Bone marrow (tissue), 2 donors: ENCODE measurements around the gene SLC27A3.
A peak's percentile ranks its signal among the peaks of the same experiment; 100 is the strongest.

Experiments
- DNase-seq, 2 donors: peaks; one replicate each; lab custom pipeline; 2025; lab: John Stamatoyannopoulos, UW

Gene SLC27A3

DNA sequence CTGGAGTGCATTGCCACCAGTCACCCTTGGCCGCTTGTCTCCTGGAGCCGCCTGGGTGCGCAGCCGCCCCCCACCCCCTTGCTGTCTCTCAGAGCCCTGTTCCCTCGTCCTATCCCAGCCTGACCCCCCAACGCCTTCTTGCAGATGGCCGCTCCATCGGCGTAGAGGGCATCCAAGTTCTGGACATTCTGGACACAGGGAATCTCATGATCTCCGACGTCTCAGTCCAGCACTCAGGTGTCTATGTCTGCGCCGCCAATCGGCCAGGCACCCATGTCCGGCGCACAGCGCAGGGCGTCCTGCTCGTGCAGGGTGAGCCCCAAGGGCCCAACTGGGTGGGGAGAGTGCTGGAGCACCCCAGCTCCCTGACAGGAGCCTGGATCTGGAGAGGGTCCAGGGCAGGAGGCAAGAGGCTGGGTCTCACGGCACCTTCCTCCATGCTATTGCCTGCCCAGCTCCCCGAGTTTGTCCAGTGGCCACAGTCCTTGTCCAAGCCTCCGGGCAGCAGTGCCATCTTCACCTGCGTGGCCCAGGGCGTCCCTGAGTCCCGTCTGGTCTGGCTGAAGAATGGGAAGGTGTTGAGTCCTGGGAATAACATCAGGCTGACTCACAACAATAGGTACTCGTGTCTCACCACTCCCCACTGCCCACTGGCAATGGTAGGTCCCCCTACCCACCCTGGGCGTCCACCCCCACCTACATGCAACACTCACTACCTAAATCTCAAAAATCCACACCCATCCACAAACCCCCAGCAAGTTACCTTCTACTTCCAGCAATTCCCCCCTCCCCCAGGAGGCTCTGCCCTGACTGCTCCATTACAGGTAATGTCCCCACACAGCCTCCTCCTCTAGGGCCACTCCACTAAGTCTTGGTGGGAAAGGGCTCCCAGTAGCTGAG is 24.6 kb downstream of the SLC27A3 start:
- DNase-seq = no peak

DNA sequence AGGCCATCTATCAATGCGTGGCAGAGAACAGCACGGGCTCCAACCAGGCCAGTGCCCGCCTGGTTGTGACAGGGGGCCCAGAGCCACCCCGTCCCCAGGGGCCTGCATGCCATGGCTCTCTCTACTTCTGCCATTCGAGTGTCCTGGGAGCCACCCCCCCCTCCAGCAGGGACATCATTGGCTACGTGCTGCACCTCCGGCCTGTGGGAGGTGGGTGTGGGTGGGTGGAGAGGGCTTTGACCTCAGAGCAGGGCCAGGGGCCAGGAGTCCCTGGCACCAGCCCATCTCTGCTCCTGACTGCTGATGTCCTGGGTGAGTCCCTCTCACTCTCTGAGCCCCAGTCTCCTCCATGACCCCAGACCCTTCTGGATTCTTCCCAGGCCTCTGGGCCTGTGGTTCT is 25.3 kb downstream of the SLC27A3 start:
- DNase-seq = no peak

DNA sequence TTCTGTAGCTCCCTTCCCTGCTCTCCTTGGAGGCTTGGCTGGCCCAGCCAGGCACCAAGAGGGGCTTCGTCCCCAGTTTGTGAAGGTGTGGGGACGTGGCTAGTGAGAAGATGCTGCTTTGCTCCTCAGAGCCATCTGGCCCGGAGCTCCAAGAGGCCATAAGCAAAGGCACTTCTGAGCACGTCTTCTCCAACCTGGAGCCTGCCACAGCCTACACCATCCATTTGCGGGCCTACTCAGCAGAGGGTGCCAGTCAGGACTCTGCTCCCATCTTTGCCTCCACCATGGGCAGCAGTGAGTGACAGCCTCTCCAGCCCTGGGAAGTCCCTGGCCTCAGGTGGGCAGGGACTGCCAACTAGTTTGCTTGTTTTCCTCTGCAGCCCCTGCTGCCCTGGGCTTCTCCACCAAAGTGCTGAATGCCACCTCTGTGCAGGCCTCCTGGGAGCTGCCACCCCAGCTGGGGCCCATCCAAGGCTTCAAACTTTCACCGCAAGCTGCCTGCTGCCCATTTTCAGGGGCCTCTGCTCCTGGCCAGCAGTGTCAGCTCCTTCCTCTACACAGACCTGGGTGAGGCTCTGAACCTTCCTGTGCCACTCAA is 25.9 kb downstream of the SLC27A3 start:
- DNase-seq = no peak

DNA sequence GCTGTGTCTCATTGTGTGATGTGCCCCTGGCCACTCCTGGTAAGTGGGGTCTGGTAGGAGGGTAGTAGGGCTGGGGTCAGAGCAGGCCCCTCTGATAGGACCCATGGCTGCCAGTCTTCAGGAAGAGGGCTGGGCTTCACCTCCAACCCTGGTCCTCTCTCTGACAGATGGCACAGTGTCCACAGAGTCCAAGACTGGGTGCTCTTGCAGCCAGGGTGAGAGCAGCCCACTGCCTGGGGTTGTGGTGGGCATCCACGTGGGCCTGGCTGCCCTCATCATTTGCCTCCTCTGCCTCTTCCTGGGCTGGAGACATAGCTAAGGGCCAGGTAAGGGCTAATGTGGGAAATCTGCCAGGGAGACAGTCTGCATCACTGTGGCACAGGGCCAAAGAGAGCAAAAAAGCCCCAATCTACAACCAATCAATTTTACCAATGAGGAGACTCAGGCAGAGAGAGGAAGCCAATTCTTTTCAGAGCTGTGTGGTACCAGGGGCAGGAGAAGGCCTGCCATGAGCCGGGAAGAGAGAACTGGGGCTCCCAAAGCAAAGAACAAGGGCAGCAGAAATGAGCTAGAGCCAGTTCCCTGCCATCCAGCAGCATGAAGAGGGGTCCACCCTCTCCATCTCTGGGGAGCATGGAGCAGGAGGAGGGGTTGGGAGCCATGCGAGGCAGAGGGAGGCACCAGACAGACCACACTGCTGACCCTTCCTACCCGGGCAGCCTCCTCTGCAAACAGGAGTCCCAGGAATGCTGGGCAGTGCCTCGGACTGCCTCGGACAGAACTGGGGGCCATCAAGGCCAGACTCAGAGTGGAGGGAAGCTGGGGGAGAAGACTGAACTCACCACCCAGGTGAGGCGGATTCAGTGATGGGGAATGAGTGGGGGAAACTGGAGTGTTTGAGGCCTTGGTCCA is 26.8 kb downstream of the SLC27A3 start:
- no peak for DNase-seq

DNA sequence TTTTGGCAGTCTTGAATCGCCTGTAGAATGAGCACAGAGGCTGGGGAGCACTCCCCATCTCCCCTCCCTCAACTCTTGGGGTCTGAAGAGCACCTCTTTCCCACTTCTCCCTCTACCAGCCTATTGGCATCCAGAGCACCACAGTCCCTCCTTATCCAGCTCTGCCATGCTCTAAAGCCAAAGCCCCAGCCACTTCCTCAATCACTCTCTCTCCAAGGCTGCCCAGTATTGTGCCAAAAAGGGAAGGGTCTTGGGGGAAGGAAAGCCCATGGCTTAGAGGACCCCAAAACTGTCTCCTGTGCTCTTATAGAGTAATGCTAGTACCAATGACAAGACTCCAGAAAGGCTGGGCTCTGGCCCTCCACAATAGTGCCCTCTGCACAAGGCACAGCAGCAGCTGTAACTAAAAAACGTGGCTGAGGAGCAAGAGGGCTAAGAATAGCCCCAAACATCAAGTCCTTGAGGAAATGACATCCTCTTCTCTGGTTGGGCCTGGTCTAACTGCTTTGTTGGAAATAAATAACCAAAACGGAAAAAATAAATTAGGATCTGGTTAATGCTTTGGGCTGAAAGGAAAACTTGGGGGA is 28.4 kb downstream of the SLC27A3 start:
- no peak for DNase-seq

DNA sequence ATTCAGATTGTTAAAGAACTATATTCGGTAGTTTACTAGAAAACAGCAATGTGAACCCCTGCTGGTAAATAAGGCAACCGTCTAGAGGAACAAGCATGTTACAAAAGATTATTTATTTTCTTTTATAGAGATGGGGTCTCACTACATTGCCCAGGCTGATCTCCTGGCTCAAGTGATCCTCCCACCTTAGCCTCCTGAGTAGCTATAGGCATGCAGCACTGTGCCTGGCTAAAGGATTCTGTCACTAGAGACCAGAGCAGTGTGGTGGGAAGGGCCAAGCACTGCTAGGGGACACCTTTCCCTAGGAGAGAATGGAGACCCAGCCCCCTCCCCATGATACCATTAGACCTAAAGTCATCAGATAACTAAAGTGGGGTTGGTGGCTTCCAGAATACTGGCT is 28.9 kb downstream of the SLC27A3 start:
- no peak for DNase-seq

DNA sequence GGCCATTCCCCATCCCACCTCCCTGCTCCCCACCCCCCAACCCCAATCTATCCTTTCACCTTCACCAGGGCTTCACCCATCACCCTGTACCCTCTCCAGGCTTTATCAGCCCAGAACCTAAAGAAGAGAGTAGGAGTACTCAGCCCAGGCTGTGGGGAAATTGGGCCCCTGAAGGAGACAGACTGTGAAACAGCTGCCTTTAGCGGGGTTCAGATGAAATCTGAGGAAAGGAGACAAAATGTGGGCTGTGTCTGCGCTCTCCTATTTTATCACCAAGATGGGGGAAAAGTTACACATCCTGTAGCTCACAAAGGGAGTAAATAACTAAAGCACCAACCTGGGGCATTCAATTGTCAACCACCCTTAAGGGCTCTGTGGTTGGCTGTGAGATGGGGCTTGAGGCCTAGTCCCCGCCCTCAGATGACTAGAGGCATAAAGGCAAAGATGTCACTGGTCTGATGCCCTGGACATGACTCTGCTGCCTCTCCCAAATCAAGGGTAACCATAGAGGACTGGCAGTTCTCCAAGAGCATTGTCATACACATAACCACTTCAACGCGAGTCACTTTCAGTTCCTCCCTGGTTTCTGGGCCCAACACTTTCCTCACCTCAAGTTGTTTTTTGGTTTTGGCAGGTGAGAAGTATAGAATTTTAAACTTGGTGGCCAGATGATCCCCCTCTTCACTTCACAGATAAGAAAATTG is 30.0 kb downstream of the SLC27A3 start:
- peak; percentile 29 to 87 for DNase-seq

DNA sequence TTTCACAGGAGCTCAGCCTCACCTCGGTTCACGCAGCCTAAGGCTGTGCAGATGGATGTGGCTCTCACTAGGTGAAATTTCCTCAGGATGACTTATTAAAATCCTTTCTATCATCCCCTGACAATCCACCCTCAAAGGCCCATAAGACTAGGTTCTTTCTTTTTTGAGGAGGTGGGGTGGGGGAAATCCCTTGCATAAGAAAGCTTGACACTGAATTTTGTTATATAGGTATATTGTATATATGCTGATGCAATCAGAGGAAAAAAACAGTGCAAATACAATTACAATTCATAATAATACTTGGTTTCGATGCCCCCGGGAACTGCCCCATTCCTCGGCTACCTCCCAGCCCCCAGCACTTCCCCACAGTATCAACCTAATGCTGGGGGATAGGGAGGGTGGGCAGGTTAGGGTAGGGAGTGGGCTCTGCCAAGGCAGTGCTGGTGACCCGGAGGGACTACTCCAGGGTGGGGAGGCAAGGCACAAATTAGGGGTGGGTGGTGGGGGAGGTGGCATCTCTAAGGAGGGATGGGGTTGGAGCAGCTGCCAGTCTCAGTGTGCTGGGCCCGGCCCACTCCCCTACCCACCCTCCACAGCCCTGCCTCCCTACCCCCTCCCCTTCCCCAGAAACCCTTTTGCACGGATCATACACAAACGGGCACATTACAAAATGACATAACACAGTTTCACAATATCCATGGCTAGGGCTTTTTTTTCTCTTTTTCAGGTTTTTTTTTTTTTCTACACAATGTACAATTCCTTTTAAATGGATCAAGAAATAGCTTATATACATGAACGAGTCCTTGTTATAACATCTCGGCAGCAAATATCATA is 30.9 kb downstream of the SLC27A3 start:
- no peak for DNase-seq

DNA sequence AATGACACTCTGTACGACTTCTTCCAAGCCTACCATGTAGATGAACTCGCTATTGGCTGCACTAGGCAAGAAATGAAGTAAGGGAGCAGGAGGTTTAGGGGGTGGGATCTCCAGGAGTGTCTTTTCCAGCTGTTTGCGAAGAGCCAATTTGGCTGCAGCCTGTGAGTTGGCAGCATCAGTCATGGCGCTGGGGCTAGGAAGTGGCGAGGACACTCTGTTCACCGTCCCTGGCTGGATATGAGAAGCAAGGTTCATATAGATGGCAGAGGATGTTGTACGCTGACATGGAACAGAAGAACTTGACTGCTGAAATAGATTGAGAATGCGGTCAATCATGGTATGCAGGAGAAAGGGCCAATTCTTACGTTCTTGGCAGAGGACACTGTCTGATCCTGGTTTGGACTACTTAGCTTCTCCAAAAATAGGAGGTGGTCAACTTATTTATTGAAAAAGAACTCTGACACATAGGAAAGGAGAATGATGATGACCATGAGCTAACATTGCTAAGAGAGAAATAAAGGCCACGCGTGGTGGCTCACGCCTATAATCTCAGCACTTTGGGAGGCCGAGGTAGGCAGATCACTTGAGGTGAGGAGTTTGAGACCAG is 41.2 kb downstream of the SLC27A3 start:
- DNase-seq = no peak

DNA sequence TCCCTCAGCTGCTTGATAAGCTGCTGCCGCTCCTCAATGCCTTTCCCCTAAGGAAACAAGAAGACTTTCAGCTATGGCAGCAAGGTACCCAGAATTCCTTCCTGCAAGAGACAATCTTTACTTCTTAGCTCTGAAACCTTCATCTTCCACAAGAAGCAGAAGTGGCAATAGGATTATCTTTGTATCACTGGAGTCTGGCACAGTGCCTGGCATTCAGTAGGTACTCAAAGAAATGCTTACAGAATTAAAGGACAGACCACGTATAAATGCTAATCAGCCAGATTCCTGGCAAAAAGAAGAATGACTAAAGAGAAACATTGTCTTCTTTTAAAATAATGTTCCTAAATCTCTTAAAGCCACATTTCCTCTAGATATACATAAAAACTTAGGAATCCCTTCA is 43.7 kb downstream of the SLC27A3 start:
- DNase-seq = no peak

DNA sequence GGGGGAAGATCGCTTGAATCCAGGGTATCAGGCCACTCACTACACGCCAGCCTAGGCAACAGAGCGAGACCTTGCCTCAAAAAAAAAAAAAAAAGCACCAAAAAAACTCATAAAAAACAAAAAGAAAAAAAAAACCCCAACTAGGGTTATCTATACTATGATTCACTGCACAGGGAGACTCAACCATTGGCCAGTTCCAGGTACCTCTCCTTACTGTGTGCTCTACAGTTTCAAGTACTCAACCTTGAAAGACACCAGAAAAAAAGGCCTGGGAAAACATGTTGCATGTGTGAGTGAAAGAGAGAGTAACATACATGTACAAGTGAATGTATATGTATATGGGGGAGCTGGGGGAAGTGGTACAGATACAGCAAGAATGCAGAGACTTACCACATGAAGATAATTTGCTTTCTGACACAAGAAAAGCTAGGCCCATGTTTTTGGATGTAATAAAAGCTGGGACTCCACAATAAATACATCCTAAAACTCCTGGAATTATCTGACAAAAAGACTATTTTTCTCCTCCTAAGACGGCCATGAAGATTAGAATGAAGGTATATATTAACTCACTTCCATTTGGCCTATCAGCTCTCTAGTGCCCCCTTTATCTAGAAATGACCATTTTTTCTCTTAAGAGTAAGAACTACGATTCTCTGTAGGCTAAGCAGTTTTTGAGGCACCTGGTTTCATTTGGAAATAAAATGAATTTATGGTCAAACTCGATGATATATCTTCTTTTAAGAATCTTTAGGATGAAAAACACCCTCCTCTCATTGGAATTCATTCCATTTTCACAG is 52.2 kb downstream of the SLC27A3 start:
- no peak for DNase-seq
